H1 (cell line): Measurements from ENCODE around the gene CD38. TPM values are rescaled to one million over a fixed set of nuclear protein-coding genes. Genes with fewer than 3 reads are reported as not detected.

Experiments used
- EP300 ChIP-seq, 2 experiments: IDR thresholded peaks; 1 replicate in 1 of 2; 2 replicates in 1 of 2; pipeline ENCODE4 v1.6.1; 2011 to 2012; ENCODE audit warnings: low read depth in 2 of 2, low read length in 2 of 2, mild to moderate bottlenecking in 2 of 2, borderline replicate concordance in 1 of 2, inconsistent platforms in 1 of 2, moderate library complexity in 1 of 2
- POLR2A ChIP-seq, 2 experiments: IDR thresholded peaks; 1 replicate in 1 of 2; 2 replicates in 1 of 2; pipeline ENCODE4 v1.6.1; 2011; ENCODE audit warnings: low read depth in 2 of 2, low read length in 2 of 2, mild to moderate bottlenecking in 2 of 2; ENCODE audit errors: control extremely low read depth in 1 of 2
- ZNF274 ChIP-seq: IDR thresholded peaks from 2 replicates; pipeline ENCODE4 v1.7.0; 2012; ENCODE audit warnings: low read length, borderline replicate concordance; ENCODE audit errors: extremely low read depth
- polyA plus RNA-seq, 7 experiments: library from polyadenylated mRNA; depleted of rRNA in 3 of 7; stranded (reverse) in 5 of 7; unstranded in 2 of 7; fragments of >200 nt in 5 of 7; fragments of 200-250 nt in 2 of 7; gene quantifications; 1 replicate in 5 of 7; 2 replicates in 1 of 7; 4 replicates in 1 of 7; pipeline versions ENCODE4 v1.2.1 to v1.2.3, GENCODE V29; 2011 to 2013; ENCODE audit warnings: missing spikeins in 2 of 7, mixed read lengths in 2 of 7
- total RNA-seq: library from RNA; stranded (reverse); fragmentation: NEBNext Ultra II Directional; extraction: Animal tissue kit (Norgen Biotek cat#: 25700); gene quantifications from 2 replicates; pipeline ENCODE4 v1.2.1, GENCODE V29; 2021

The CD38 gene
- total and polyA plus RNA-seq, 2 of the 8 experiments (the other 6 are each of a cell fraction or from before 2014, with no cell fraction given): 0.14 to 0.24 TPM

- no peak for TF ChIP-seq EP300 (IDR thresholded peaks at IDR 0.05; ENCODE audit: borderline replicate concordance in 1 of 2, low read depth in 2 of 2, low read length in 2 of 2)
- TF ChIP-seq POLR2A (IDR thresholded peaks at IDR 0.05; ENCODE audit: control extremely low read depth in 1 of 2, low read depth in 2 of 2, low read length in 2 of 2): no peak
- TF ChIP-seq ZNF274: no peak
Observed at GRCh38 chr4:15884666-15885065, 106.5 kb downstream of the CD38 start (continued).
